Measurements from ENCODE around the gene LRP6. TPM values are rescaled to one million over a fixed set of nuclear protein-coding genes. Genes with fewer than 3 reads are reported as not detected.

LRP6 gene
- total RNA-seq, 4 donors from 2014 or later = 11.7 to 102 (median 58.9) TPM

DNA sequence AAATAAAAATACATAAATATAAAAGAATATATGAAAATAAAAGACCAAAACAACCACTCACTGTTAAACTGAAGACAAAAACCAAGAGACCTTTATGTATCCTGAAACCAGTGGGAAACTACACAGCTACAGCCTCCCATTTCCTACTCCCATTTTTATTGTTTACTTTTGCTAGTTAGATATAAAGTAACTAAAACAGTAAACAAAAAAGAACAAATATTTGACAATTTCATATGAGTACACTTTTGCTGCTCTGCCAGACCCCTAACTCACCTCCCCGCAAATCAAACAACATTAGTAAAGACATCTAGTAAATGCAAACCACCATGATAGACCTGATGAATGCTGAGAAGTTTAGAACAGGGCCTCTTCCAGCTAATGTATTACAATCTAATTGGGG, 99.0 kb downstream of the LRP6 start:
- Histone ChIP-seq H3K4me1 (peaks cover 0 to 12% (median 3%) of the 10 kb centered on the region in 4 donors), H3K27ac (no peak overlapping the region), H3K4me3 (no peak overlapping the region), H3K36me3 (peaks cover 0 to 5% (median 0%) of the 10 kb centered on the region in 4 donors), H3K27me3 (no peaks in the 10 kb centered on the region), H3K9me3 (no peaks in the 10 kb centered on the region)
- TF ChIP-seq POLR2A (IDR thresholded peaks at IDR 0.05) (no peak), POLR2AphosphoS5 (IDR thresholded peaks at IDR 0.05) (no peak), EP300 (IDR thresholded peaks at IDR 0.05; ENCODE audit: low read depth) (no peak)
- TF ChIP-seq, protein P1, sequence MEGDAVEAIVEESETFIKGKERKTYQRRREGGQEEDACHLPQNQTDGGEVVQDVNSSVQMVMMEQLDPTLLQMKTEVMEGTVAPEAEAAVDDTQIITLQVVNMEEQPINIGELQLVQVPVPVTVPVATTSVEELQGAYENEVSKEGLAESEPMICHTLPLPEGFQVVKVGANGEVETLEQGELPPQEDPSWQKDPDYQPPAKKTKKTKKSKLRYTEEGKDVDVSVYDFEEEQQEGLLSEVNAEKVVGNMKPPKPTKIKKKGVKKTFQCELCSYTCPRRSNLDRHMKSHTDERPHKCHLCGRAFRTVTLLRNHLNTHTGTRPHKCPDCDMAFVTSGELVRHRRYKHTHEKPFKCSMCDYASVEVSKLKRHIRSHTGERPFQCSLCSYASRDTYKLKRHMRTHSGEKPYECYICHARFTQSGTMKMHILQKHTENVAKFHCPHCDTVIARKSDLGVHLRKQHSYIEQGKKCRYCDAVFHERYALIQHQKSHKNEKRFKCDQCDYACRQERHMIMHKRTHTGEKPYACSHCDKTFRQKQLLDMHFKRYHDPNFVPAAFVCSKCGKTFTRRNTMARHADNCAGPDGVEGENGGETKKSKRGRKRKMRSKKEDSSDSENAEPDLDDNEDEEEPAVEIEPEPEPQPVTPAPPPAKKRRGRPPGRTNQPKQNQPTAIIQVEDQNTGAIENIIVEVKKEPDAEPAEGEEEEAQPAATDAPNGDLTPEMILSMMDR (IDR thresholded peaks at IDR 0.05) = no peak
- DNase-seq = no peak
- intact Hi-C loops (cut with DNase I; ENCODE audit: low total_unique reads) = loop anchor here (10.0 kb wide), 1 partner anchor 97 kb away; the partner anchor contains the start of gene LRP6
- 55 to 77% methylated on average over 1 of the region's 1 CpG for WGBS, 2 donors (ENCODE audit: low coverage in 1 of 2)
- in situ Hi-C loops (cut with MboI; ENCODE audit: low pct_ligation_motif_present in 1 of 4, low pct_unique_long_range_greater_than_20kb in 1 of 4, low sequenced_read_pairs in 3 of 4) = no loop called here

DNA sequence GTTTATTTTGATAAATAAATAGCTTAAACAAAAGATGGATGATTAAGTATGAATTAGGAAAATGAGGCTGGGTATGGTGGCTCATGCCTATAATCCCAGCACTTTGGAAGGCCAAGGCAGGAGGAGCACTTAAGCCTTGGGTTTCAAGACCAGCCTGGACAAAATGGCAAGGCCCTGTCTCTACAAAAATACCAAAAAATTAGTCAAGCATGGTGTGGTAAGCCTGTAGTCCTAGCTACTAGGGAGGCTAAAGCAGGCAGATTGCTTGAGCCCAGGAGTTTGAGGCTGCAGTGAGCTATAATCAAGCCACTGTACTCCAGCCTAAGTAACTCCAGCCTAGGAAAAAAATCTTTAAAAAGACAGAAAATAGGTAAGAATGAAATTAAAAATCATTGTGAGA, 100.1 kb downstream of the LRP6 start:
- Histone ChIP-seq H3K9me3 (no peaks in the 10 kb centered on the region), H3K4me1 (peaks cover 0 to 8% (median 0%) of the 10 kb centered on the region in 4 donors), H3K27ac (no peak overlapping the region), H3K27me3 (no peaks in the 10 kb centered on the region), H3K4me3 (no peak overlapping the region), H3K36me3 (peaks cover 0 to 5% (median 0%) of the 10 kb centered on the region in 4 donors)
- in situ Hi-C loops (cut with MboI; ENCODE audit: low pct_ligation_motif_present in 1 of 4, low pct_unique_long_range_greater_than_20kb in 1 of 4, low sequenced_read_pairs in 3 of 4) = no loop called here
- no peak for DNase-seq
- TF ChIP-seq POLR2AphosphoS5 (IDR thresholded peaks at IDR 0.05) (no peak), EP300 (IDR thresholded peaks at IDR 0.05; ENCODE audit: low read depth) (no peak), POLR2A (IDR thresholded peaks at IDR 0.05) (no peak)
- TF ChIP-seq, protein P1 (IDR thresholded peaks at IDR 0.05) = no peak
- intact Hi-C loops (cut with DNase I; ENCODE audit: low total_unique reads) = loop anchor here (10.0 kb wide), 1 partner anchor 98 kb away; the partner anchor contains the start of gene LRP6

DNA sequence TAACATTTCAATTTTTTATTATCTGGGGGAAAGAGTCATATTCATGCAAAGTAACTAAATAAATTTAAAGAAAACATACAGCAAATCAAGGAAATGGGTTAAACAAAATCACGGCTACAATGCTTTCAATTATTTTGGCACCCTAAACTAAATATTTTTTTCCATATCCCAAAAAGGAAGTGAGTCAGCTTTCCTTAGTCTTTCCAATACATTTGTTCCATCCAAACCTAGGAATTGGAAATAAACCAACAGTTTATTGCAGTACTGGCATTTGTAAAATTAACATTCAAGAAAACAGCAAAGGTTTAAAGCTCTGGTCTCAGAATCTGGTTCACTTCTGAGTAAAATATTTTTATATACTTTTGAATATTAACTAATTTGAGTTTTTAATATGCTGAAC, 106.9 kb downstream of the LRP6 start:
- Histone ChIP-seq H3K27ac (no peak overlapping the region), H3K4me1 (peaks cover 0 to 10% (median 4%) of the 10 kb centered on the region in 4 donors), H3K27me3 (no peaks in the 10 kb centered on the region), H3K4me3 (no peak overlapping the region), H3K36me3 (peaks cover 0 to 5% (median 0%) of the 10 kb centered on the region in 4 donors), H3K9me3 (no peaks in the 10 kb centered on the region)
- TF ChIP-seq POLR2AphosphoS5 (IDR thresholded peaks at IDR 0.05) (no peak), EP300 (IDR thresholded peaks at IDR 0.05; ENCODE audit: low read depth) (no peak), POLR2A (IDR thresholded peaks at IDR 0.05) (no peak)
- TF ChIP-seq, protein P1 (IDR thresholded peaks at IDR 0.05) = no peak
- no peak for DNase-seq
- WGBS, 2 donors (ENCODE audit: low coverage in 1 of 2) = 50 to 62% methylated on average over 1 of the region's 1 CpG
- in situ Hi-C loops (cut with MboI; ENCODE audit: low pct_ligation_motif_present in 1 of 4, low pct_unique_long_range_greater_than_20kb in 1 of 4, low sequenced_read_pairs in 3 of 4) = no loop called here
- intact Hi-C loops (cut with DNase I; ENCODE audit: low total_unique reads) = loop anchor here (10.0 kb wide), 1 partner anchor 105 kb away; the partner anchor contains the start of gene LRP6

DNA sequence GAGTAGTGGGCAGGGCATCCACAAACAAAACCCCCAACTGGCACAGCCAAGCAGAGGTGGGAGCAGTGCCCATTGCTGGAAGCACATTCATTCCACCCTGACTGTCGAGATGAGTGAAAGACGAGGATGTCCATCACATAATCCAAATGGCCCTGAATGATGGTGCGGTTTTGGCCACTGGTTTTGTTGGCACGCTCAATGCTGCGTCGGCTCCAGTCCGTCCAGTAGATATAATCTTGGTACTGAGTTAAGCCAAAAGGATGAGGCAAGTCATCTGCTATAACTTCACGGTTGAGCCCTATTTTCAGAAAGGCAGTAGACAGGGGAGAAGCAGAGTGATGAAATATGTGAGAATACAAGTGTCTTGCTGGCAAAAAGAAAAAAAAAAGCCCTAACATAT, 108.0 kb downstream of the LRP6 start:
- Histone ChIP-seq H3K27me3 (no peaks in the 10 kb centered on the region), H3K9me3 (no peaks in the 10 kb centered on the region), H3K27ac (no peak overlapping the region), H3K4me1 (peaks cover 0 to 10% (median 4%) of the 10 kb centered on the region in 4 donors), H3K4me3 (no peak overlapping the region), H3K36me3 (peaks cover 0 to 5% (median 0%) of the 10 kb centered on the region in 4 donors)
- DNase-seq = no peak
- intact Hi-C loops (cut with DNase I; ENCODE audit: low total_unique reads) (no loop called here), in situ Hi-C loops (cut with MboI; ENCODE audit: low pct_ligation_motif_present in 1 of 4, low pct_unique_long_range_greater_than_20kb in 1 of 4, low sequenced_read_pairs in 3 of 4) (no loop called here)
- TF ChIP-seq, protein P1 (IDR thresholded peaks at IDR 0.05) = no peak
- TF ChIP-seq POLR2A (IDR thresholded peaks at IDR 0.05) = no peak
- TF ChIP-seq POLR2AphosphoS5 (IDR thresholded peaks at IDR 0.05) = no peak
- no peak for TF ChIP-seq EP300 (IDR thresholded peaks at IDR 0.05; ENCODE audit: low read depth)
- WGBS, 2 donors (ENCODE audit: low coverage in 1 of 2) = 80 to 83% methylated on average over 1 to 8 of the region's 8 CpGs

All from transverse colon (tissue), 4 donors.